Body of pancreas (tissue), 4 donors: ENCODE results near the gene CAMTA1.

ENCODE experiments used
- CTCF ChIP-seq, 7 experiments: fragments of 450-650 bp in 4 of 7; fragments of 200-600 bp in 3 of 7; sonication (generic) in 3 of 7; IDR thresholded peaks; one replicate each; pipeline ENCODE4 v1.5.1; 2016 to 2019; ENCODE audit warnings: antibody characterized with exemption in 7 of 7
- POLR2A ChIP-seq, 3 donors: fragments of 450-650 bp; IDR thresholded peaks; one replicate each; pipeline ENCODE4 v1.6.1; 2016; ENCODE audit warnings: antibody characterized with exemption in 3 of 3, mild to moderate bottlenecking in 2 of 3

- TF ChIP-seq POLR2A (IDR thresholded peaks at IDR 0.05) (no peak), CTCF (IDR thresholded peaks at IDR 0.05) (no peak)
Measured at GRCh38 chr1:7313826-7314225, 528.6 kb downstream of the CAMTA1 start.
